Measurements from ENCODE around the gene CDKAL1.

DNA sequence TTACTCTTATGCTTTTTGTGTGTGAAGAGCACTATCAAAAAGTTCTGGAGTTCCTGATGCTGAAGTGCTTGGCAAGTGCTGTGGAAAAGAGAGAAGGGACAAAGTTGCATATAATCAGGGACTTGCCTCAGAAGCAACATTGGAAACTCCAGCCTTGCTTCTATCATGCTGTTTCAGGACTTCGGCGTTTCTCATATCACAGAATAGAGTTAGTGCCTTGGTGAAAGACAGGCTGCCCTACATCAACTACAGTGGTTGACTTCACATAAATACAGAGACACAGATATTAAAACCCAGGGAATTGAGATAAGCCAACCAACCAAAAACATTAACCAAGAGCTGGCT lies 36.2 kb upstream of the CDKAL1 start:
- TF ChIP-seq, protein P1, sequence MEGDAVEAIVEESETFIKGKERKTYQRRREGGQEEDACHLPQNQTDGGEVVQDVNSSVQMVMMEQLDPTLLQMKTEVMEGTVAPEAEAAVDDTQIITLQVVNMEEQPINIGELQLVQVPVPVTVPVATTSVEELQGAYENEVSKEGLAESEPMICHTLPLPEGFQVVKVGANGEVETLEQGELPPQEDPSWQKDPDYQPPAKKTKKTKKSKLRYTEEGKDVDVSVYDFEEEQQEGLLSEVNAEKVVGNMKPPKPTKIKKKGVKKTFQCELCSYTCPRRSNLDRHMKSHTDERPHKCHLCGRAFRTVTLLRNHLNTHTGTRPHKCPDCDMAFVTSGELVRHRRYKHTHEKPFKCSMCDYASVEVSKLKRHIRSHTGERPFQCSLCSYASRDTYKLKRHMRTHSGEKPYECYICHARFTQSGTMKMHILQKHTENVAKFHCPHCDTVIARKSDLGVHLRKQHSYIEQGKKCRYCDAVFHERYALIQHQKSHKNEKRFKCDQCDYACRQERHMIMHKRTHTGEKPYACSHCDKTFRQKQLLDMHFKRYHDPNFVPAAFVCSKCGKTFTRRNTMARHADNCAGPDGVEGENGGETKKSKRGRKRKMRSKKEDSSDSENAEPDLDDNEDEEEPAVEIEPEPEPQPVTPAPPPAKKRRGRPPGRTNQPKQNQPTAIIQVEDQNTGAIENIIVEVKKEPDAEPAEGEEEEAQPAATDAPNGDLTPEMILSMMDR (IDR thresholded peaks at IDR 0.05; ENCODE audit: low read depth, low read length), result no peak
- TF ChIP-seq EZH2phosphoT487 (IDR thresholded peaks at IDR 0.05; ENCODE audit: low read depth), result no peak
